ENCODE results near the gene SLC5A8. TPM values are rescaled to one million over a fixed set of nuclear protein-coding genes. Genes with fewer than 3 reads are reported as not detected.

SLC5A8 gene, protein sequence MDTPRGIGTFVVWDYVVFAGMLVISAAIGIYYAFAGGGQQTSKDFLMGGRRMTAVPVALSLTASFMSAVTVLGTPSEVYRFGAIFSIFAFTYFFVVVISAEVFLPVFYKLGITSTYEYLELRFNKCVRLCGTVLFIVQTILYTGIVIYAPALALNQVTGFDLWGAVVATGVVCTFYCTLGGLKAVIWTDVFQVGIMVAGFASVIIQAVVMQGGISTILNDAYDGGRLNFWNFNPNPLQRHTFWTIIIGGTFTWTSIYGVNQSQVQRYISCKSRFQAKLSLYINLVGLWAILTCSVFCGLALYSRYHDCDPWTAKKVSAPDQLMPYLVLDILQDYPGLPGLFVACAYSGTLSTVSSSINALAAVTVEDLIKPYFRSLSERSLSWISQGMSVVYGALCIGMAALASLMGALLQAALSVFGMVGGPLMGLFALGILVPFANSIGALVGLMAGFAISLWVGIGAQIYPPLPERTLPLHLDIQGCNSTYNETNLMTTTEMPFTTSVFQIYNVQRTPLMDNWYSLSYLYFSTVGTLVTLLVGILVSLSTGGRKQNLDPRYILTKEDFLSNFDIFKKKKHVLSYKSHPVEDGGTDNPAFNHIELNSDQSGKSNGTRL
- under 1 TPM; 0.02 to 0.04 TPM for polyA plus RNA-seq

DNA sequence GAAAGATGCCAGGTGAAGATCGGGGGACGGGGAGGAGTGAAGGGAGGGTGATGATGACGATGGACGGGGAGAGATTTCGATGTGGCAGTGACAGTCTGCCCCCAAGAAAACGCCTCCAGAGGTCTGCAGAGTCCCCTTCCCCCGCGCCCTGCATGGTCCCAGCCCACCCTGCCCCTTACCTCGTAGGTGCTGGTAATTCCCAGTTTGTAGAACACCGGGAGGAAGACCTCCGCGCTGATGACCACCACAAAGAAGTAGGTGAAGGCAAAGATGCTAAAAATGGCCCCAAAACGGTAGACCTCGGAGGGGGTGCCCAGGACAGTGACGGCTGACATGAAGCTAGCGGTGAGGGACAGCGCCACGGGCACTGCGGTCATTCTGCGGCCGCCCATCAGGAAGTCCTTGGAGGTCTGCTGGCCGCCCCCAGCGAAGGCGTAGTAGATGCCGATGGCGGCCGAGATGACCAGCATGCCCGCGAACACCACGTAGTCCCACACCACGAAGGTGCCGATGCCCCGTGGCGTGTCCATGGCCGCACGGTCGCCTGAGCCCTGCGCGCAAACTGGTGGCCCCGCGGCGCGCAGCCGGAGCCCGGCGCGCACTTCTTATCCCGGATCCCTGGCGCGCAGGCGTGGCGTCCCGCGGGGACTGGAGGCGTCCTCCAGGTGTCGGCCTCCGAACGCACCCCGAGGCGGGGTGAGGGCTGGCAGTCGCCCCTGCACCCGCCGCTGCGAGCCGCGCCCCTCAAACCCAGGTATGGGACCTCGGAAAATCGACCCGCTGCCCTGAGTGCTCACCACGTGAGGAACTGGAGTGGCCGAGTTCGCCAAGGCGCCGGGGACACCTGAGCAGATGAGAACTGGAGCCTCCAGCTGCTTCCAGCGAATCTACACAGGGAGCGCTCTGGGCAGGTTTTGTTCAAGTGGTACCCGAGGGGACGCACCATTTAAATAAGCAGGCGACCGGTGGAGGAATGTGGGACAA is at the start of gene SLC5A8:
Gene SLC5A8, minus strand, starts transcription at position 920 of the 984 bp plus-strand sequence. Its CDS starts 390 bp downstream, at position 530.
- Histone ChIP-seq H3K27me3 (ENCODE audit: control insufficient read depth in 1 of 2, insufficient read depth in 2 of 2, low read length in 2 of 2) (peaks cover 0 to 2% of the 10 kb centered on the region in 2 donors), H3K9me3 (ENCODE audit: control insufficient read depth in 2 of 2, insufficient read depth in 1 of 2, low read depth in 1 of 2, low read length in 1 of 2) (peaks cover 0 to 2% of the 10 kb centered on the region in 2 donors), H3K27ac (ENCODE audit: low read depth in 2 of 2, low read length in 1 of 2) (no peak within 1 kb of the TSS), H3K36me3 (ENCODE audit: control insufficient read depth in 2 of 2, insufficient read depth in 2 of 2, low read length in 1 of 2) (no peaks in the 10 kb centered on the region), H3K4me3 (ENCODE audit: low read depth in 1 of 2, low read length in 2 of 2) (peak within 1 kb of the TSS; percentile 27 to 44), H3K4me1 (ENCODE audit: control insufficient read depth in 2 of 2, insufficient read depth in 2 of 2, low read length in 1 of 2) (peaks cover 0 to 7% of the 10 kb centered on the region in 2 donors)
- 7 to 9% methylated on average over 65 to 80 of the region's 80 CpGs for WGBS, 2 donors

GRCh38 chr12:101257357-101257756 is 47.3 kb upstream of the SLC5A8 start:
- H3K27ac ChIP-seq (ENCODE audit: low read depth in 2 of 2, low read length in 1 of 2) = no peak overlapping the region
- H3K4me1 ChIP-seq (ENCODE audit: control insufficient read depth in 2 of 2, insufficient read depth in 2 of 2, low read length in 1 of 2) = no peaks in the 10 kb centered on the region
- no peaks in the 10 kb centered on the region for H3K36me3 ChIP-seq (ENCODE audit: control insufficient read depth in 2 of 2, insufficient read depth in 2 of 2, low read length in 1 of 2)
- H3K27me3 ChIP-seq (ENCODE audit: control insufficient read depth in 1 of 2, insufficient read depth in 2 of 2, low read length in 2 of 2) = no peaks in the 10 kb centered on the region
- 83 to 85% methylated on average over 4 of the region's 4 CpGs for WGBS, 2 donors
- no peak overlapping the region for H3K4me3 ChIP-seq (ENCODE audit: low read depth in 1 of 2, low read length in 2 of 2)
- H3K9me3 ChIP-seq (ENCODE audit: control insufficient read depth in 2 of 2, insufficient read depth in 1 of 2, low read depth in 1 of 2, low read length in 1 of 2) = no peaks in the 10 kb centered on the region

DNA sequence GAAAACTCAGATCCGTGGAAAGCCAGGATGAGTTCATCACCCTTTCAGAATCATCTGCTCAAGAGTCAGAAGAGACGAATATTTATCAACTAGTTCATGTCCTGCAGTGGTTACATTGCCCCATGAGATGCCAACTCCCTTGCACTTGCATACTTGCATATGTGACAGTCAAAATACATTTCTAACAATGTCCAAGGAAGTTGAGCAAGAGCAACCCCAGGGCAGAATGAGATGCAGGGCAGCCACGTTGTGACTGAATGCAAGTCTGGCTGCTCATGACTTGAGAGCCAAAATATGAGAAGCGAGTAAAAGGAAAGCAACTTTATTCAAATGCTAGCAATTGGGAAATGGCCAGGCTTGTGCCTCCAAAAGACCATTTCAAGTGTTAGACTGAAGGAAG is 46.2 kb upstream of the SLC5A8 start:
- no peaks in the 10 kb centered on the region for H3K36me3 ChIP-seq (ENCODE audit: control insufficient read depth in 2 of 2, insufficient read depth in 2 of 2, low read length in 1 of 2)
- H3K4me3 ChIP-seq (ENCODE audit: low read depth in 1 of 2, low read length in 2 of 2) = no peak overlapping the region
- no peaks in the 10 kb centered on the region for H3K27me3 ChIP-seq (ENCODE audit: control insufficient read depth in 1 of 2, insufficient read depth in 2 of 2, low read length in 2 of 2)
- WGBS, 2 donors = 44 to 49% methylated on average over 4 of the region's 4 CpGs
- no peaks in the 10 kb centered on the region for H3K9me3 ChIP-seq (ENCODE audit: control insufficient read depth in 2 of 2, insufficient read depth in 1 of 2, low read depth in 1 of 2, low read length in 1 of 2)
- no peaks in the 10 kb centered on the region for H3K4me1 ChIP-seq (ENCODE audit: control insufficient read depth in 2 of 2, insufficient read depth in 2 of 2, low read length in 1 of 2)
- H3K27ac ChIP-seq (ENCODE audit: low read depth in 2 of 2, low read length in 1 of 2) = no peak overlapping the region

DNA sequence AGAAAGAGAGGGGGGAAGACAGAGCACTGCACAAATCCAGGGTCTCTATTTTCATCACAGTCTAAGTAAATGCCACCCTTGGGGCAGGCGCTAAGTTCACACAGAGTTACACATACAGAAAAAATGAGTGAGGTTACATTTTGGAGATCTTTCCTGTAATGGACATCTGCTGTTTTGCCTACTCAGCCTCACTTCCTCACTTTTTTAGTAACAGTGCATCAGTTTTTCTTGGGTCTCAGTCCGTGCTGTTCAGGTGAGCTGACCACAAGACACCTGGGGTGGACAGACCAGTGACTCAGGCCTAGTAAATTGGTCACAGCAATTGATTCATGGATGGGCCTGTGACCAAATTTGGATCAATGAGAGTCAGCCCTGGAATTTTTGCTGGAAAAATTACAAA is 33.6 kb upstream of the SLC5A8 start:
- Histone ChIP-seq H3K4me3 (ENCODE audit: low read depth in 1 of 2, low read length in 2 of 2) (no peak overlapping the region), H3K4me1 (ENCODE audit: control insufficient read depth in 2 of 2, insufficient read depth in 2 of 2, low read length in 1 of 2) (no peaks in the 10 kb centered on the region), H3K36me3 (ENCODE audit: control insufficient read depth in 2 of 2, insufficient read depth in 2 of 2, low read length in 1 of 2) (no peaks in the 10 kb centered on the region), H3K9me3 (ENCODE audit: control insufficient read depth in 2 of 2, insufficient read depth in 1 of 2, low read depth in 1 of 2, low read length in 1 of 2) (peaks cover 0 to 6% of the 10 kb centered on the region in 2 donors), H3K27ac (ENCODE audit: low read depth in 2 of 2, low read length in 1 of 2) (no peak overlapping the region), H3K27me3 (ENCODE audit: control insufficient read depth in 1 of 2, insufficient read depth in 2 of 2, low read length in 2 of 2) (no peaks in the 10 kb centered on the region)
- WGBS, 2 donors = 79 to 86% methylated on average over 2 of the region's 2 CpGs

GRCh38 chr12:101243074-101243473 is 33.0 kb upstream of the SLC5A8 start:
- Histone ChIP-seq H3K4me1 (ENCODE audit: control insufficient read depth in 2 of 2, insufficient read depth in 2 of 2, low read length in 1 of 2) (no peaks in the 10 kb centered on the region), H3K27ac (ENCODE audit: low read depth in 2 of 2, low read length in 1 of 2) (no peak overlapping the region), H3K4me3 (ENCODE audit: low read depth in 1 of 2, low read length in 2 of 2) (no peak overlapping the region), H3K9me3 (ENCODE audit: control insufficient read depth in 2 of 2, insufficient read depth in 1 of 2, low read depth in 1 of 2, low read length in 1 of 2) (peaks cover 0 to 6% of the 10 kb centered on the region in 2 donors), H3K27me3 (ENCODE audit: control insufficient read depth in 1 of 2, insufficient read depth in 2 of 2, low read length in 2 of 2) (no peaks in the 10 kb centered on the region), H3K36me3 (ENCODE audit: control insufficient read depth in 2 of 2, insufficient read depth in 2 of 2, low read length in 1 of 2) (no peaks in the 10 kb centered on the region)
- WGBS, 2 donors = 43 to 50% methylated on average over 2 of the region's 2 CpGs

DNA sequence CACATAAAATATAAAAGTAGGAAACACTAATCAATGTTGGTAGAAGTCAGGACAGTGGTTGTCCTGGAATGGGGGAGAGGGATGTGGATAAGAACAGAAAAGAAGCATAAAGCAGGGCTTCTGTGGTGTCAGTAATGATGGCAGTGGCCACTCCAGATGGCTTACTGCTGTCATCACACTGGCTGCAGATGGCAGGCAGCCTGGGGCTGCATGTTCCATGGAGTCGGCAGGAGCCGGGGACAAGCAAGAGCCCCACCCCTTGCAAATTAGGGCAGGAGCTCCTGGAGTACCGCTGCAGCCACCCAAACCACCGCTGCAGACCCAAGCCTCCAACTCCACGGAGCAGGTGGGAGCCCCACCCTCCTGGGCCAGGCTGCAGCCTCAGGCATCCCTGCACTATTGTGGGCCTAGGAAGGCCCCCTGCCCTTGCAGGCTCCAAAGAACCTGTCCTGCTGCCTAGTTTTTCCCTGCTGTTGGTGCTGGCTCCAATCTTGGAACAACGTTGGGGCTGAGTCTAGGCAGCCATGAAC is 28.8 kb upstream of the SLC5A8 start:
- no peaks in the 10 kb centered on the region for H3K36me3 ChIP-seq (ENCODE audit: control insufficient read depth in 2 of 2, insufficient read depth in 2 of 2, low read length in 1 of 2)
- H3K9me3 ChIP-seq (ENCODE audit: control insufficient read depth in 2 of 2, insufficient read depth in 1 of 2, low read depth in 1 of 2, low read length in 1 of 2) = peaks cover 0 to 6% of the 10 kb centered on the region in 2 donors
- H3K4me1 ChIP-seq (ENCODE audit: control insufficient read depth in 2 of 2, insufficient read depth in 2 of 2, low read length in 1 of 2) = no peaks in the 10 kb centered on the region
- H3K4me3 ChIP-seq (ENCODE audit: low read depth in 1 of 2, low read length in 2 of 2) = no peak overlapping the region
- no peak overlapping the region for H3K27ac ChIP-seq (ENCODE audit: low read depth in 2 of 2, low read length in 1 of 2)
- no peaks in the 10 kb centered on the region for H3K27me3 ChIP-seq (ENCODE audit: control insufficient read depth in 1 of 2, insufficient read depth in 2 of 2, low read length in 2 of 2)
- whole genome bisulfite sequencing, 2 donors = 59 to 75% methylated on average over 6 of the region's 6 CpGs

GRCh38 chr12:101238306-101238705 is 28.3 kb upstream of the SLC5A8 start:
- H3K36me3 ChIP-seq (ENCODE audit: control insufficient read depth in 2 of 2, insufficient read depth in 2 of 2, low read length in 1 of 2) = no peaks in the 10 kb centered on the region
- H3K9me3 ChIP-seq (ENCODE audit: control insufficient read depth in 2 of 2, insufficient read depth in 1 of 2, low read depth in 1 of 2, low read length in 1 of 2) = peaks cover 0 to 6% of the 10 kb centered on the region in 2 donors
- H3K4me1 ChIP-seq (ENCODE audit: control insufficient read depth in 2 of 2, insufficient read depth in 2 of 2, low read length in 1 of 2) = no peaks in the 10 kb centered on the region
- WGBS, 2 donors = 44 to 64% methylated on average over 4 of the region's 4 CpGs
- no peak overlapping the region for H3K4me3 ChIP-seq (ENCODE audit: low read depth in 1 of 2, low read length in 2 of 2)
- no peaks in the 10 kb centered on the region for H3K27me3 ChIP-seq (ENCODE audit: control insufficient read depth in 1 of 2, insufficient read depth in 2 of 2, low read length in 2 of 2)
- no peak overlapping the region for H3K27ac ChIP-seq (ENCODE audit: low read depth in 2 of 2, low read length in 1 of 2)

DNA sequence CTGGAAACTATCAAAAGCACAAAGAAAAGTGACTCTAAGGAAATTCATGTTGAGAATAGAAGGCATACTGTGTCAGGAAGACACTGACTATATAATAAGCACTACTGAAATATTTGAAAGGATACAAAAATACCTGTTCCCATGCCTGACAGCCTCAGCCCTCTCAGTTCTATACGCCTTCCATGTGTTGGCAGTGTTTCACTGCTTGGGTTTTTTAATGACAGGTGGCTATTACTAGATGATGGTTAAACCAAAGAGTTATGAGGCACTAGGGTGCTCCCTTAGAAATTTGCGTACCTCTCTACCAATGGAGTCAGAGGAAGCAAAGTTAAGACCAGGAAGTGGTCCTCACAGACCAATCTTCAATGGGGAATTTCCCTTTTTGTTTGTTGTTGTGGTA is 25.6 kb upstream of the SLC5A8 start:
- H3K27ac ChIP-seq (ENCODE audit: low read depth in 2 of 2, low read length in 1 of 2) = no peak overlapping the region
- H3K36me3 ChIP-seq (ENCODE audit: control insufficient read depth in 2 of 2, insufficient read depth in 2 of 2, low read length in 1 of 2) = no peaks in the 10 kb centered on the region
- 87 to 92% methylated on average over 2 of the region's 2 CpGs for WGBS, 2 donors
- no peak overlapping the region for H3K4me3 ChIP-seq (ENCODE audit: low read depth in 1 of 2, low read length in 2 of 2)
- H3K9me3 ChIP-seq (ENCODE audit: control insufficient read depth in 2 of 2, insufficient read depth in 1 of 2, low read depth in 1 of 2, low read length in 1 of 2) = peaks cover 0 to 6% of the 10 kb centered on the region in 2 donors
- H3K27me3 ChIP-seq (ENCODE audit: control insufficient read depth in 1 of 2, insufficient read depth in 2 of 2, low read length in 2 of 2) = no peaks in the 10 kb centered on the region
- no peaks in the 10 kb centered on the region for H3K4me1 ChIP-seq (ENCODE audit: control insufficient read depth in 2 of 2, insufficient read depth in 2 of 2, low read length in 1 of 2)

- H3K4me1 ChIP-seq (ENCODE audit: control insufficient read depth in 2 of 2, insufficient read depth in 2 of 2, low read length in 1 of 2) = peaks cover 0 to 3% of the 10 kb centered on the region in 2 donors
- 69 to 74% methylated on average over 4 of the region's 4 CpGs for WGBS, 2 donors
- H3K9me3 ChIP-seq (ENCODE audit: control insufficient read depth in 2 of 2, insufficient read depth in 1 of 2, low read depth in 1 of 2, low read length in 1 of 2) = no peaks in the 10 kb centered on the region
- H3K36me3 ChIP-seq (ENCODE audit: control insufficient read depth in 2 of 2, insufficient read depth in 2 of 2, low read length in 1 of 2) = no peaks in the 10 kb centered on the region
- no peak overlapping the region for H3K4me3 ChIP-seq (ENCODE audit: low read depth in 1 of 2, low read length in 2 of 2)
- no peaks in the 10 kb centered on the region for H3K27me3 ChIP-seq (ENCODE audit: control insufficient read depth in 1 of 2, insufficient read depth in 2 of 2, low read length in 2 of 2)
- H3K27ac ChIP-seq (ENCODE audit: low read depth in 2 of 2, low read length in 1 of 2) = no peak overlapping the region
Observed at GRCh38 chr12:101231636-101232035, 21.6 kb upstream of the SLC5A8 start.
